DMS114 treated with DMSO at 0.1 percent for 48 hours (cell line): Measurements from ENCODE around the gene PLEKHG2.

ENCODE experiments used
- DNase-seq: peaks from one replicate; lab custom pipeline; 2025; ENCODE audit not compliant: unreplicated experiment; lab: John Stamatoyannopoulos, UW

PLEKHG2 gene

DNA sequence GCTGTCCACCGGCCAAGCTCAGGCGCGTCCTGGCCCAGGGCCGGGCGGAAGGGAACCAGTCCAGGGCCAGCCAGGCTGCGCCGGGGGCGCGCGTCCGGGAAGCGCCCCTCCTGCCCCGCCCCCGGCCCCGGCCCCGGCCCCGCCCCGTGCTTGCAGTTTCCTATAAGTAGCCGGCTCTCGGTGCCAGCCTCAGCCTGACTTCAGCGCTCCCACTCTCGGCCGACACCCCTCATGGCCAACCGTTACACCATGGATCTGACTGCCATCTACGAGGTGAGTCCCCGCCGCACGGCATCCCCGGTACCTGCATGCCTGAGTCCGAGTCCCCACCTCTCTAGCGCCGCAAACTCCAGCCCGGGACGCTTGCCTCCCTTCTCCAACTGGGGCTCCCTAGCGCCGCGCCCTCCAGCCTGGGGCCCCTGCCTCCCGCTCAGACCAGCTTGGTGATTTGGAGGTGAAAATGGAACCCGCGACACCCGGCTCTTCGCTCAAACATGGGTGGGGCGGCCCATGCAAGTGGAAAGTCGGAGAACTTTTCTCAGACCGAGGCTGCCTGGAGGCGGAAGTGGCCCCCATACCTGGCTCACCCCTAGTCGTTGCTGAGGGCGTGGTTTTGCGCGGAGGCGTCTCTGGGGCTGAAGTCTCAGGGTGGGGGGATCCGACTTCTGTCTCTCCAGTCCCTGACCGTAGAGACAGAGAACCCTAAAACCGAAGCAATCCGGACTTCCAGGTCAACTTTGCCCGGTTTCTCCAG is 5.6 kb upstream of the PLEKHG2 start, which contains the start of gene ZFP36:
ZFP36 (plus strand) TSS at position 192 of the 754 bp plus-strand sequence; CDS start at position 250, 58 bp downstream.
- peak; percentile 68 for DNase-seq

- DNase-seq = no peak
These were observed 5.1 kb upstream of the PLEKHG2 start for GRCh38 chr19:39407410-39407659.

DNA sequence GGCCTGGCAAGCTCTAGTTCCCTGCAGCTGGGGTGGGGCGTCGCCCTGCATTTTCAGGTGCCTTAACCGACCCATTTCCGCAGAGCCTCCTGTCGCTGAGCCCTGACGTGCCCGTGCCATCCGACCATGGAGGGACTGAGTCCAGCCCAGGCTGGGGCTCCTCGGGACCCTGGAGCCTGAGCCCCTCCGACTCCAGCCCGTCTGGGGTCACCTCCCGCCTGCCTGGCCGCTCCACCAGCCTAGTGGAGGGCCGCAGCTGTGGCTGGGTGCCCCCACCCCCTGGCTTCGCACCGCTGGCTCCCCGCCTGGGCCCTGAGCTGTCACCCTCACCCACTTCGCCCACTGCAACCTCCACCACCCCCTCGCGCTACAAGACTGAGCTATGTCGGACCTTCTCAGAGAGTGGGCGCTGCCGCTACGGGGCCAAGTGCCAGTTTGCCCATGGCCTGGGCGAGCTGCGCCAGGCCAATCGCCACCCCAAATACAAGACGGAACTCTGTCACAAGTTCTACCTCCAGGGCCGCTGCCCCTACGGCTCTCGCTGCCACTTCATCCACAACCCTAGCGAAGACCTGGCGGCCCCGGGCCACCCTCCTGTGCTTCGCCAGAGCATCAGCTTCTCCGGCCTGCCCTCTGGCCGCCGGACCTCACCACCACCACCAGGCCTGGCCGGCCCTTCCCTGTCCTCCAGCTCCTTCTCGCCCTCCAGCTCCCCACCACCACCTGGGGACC is 4.6 kb upstream of the PLEKHG2 start:
- DNase-seq = no peak

GRCh38 chr19:39408392-39409207 is 3.9 kb upstream of the PLEKHG2 start:
- DNase-seq = no peak

DNA sequence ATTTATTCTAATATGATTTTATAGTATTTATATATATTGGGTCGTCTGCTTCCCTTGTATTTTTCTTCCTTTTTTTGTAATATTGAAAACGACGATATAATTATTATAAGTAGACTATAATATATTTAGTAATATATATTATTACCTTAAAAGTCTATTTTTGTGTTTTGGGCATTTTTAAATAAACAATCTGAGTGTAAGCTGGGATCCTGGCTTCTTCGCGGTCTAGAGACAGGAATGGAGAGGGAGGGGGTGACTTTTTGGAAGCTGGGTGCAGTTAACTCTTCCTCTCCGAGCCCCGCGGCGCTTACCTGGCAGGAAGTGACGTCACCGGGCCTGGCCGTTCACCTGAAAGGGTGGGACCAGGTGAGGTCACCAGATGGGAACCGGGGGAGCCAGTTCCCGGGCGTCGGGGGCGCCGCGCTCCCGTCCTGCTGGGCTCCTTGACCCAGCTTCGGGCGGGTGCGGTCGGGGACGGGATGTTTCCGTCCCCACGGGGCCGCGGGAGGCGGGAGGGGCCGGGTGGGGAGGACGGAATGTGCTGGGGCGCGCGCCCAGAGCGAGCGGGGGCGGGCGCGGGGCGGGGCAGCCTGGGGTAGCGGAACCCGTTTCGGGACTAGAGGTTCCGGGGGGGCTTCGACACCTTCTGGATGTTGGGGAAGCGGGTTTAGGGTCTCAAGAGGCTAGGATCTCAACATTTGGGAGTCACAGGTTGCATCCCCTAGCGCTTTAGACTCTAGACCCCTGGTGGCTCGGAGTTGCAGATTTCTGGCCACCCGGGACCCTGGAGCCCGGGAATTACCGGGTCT is 3.1 kb upstream of the PLEKHG2 start:
- DNase-seq = no peak

GRCh38 chr19:39410017-39410830 is 2.2 kb upstream of the PLEKHG2 start:
- no peak for DNase-seq

DNA sequence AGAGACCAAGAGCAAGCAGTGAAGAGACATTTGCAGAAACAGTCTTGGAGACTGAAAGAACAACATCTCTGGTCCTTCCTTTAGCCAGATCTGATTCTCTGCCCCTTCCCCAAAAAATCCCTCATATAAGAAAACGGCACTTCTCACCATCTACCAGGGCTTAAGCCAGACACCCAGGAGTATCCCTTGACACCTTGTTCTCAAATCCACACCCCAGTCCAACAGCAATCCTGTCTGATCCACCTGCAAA is 1.7 kb upstream of the PLEKHG2 start:
- DNase-seq = no peak

- DNase-seq = no peak
These were observed 1.2 kb upstream of the PLEKHG2 start for GRCh38 chr19:39411081-39411831.

DNA sequence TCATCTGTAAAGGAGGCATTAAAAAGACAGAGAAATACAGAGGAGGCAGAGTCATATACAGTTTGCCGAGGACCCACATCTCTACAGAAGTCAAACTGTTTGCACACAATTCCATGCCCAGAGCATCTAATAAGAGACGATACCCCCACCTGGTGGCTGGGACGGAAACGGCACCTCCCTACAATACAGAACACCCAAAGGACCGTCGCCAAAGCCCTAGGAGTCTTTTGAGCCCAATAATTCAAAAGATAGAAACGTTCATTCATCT is 703 bp upstream of the PLEKHG2 start:
- DNase-seq = peak; percentile 94

DNA sequence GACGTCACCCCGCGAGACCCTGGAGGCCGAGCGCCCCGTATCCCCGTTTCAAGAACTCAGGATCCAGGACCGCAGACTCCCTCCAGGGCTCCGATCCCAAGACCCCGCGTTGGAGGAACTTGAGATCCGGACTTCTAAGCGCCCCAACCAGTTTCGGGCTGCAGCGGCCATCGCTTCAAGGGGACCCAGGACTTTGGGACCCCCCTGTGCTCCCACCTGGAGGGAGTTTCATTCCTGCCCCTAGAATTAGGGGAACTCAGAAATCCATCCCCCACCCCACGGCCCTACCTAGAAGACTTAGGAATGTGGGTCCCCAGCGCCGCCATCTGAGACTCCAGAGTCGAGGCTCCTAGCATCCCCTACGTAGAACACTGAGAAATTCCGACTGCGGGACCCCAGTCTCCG is 400 bp downstream of the PLEKHG2 start:
- DNase-seq = no peak

GRCh38 chr19:39413272-39413910 is 922 bp downstream of the PLEKHG2 start:
- no peak for DNase-seq

DNA sequence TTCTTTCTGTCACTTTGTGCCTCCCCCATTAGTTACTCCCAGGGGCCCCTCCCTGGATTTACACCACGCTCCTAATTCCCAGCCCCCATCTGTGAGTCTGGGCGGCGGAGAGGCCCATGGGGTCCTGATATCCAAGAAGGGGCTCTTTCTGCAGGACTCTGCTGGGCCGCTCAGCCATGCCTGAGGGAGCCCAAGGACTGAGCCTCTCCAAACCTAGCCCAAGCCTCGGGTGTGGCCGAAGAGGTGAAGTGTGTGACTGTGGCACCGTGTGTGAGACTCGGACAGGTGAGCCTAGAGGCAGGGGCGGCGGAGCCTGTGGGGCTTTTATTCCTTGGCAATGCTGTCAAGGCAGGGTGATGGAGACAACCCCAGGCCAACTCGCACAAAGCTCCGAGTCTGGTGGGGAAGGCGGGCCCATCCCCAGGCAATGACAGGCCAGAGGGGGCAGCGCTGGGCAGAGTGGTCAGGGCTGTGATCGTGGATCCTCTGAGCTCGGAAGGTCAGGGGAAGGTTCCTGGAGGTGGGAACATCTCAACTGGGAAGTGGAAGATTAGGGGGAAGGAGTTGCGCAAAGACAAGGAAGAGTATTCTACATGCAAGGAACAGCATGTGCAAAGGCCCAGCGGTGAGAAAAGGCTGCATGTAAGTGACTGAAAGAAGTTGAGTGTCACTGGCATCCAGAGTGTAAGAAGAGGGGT is 1.6 kb downstream of the PLEKHG2 start:
- DNase-seq = no peak

GRCh38 chr19:39415111-39416046 is 2.9 kb downstream of the PLEKHG2 start:
- no peak for DNase-seq

GRCh38 chr19:39416152-39417120 is 4.0 kb downstream of the PLEKHG2 start:
- DNase-seq = no peak

- no peak for DNase-seq
These were observed 5.2 kb downstream of the PLEKHG2 start for GRCh38 chr19:39417463-39418181.

- DNase-seq = no peak
These were observed 6.5 kb downstream of the PLEKHG2 start for GRCh38 chr19:39419003-39419402.
